Smooth muscle cell (in vitro differentiated cells): ENCODE data around the gene PHACTR3. TPM values are rescaled to one million over a fixed set of nuclear protein-coding genes. Genes with fewer than 3 reads are reported as not detected.

ENCODE experiments used
- DNase-seq: peaks from one replicate; lab custom pipeline; 2025; ENCODE audit not compliant: unreplicated experiment; lab: John Stamatoyannopoulos, UW
- H2AFZ ChIP-seq: fragments of 200-600 bp; sonication (generic); 2 replicates; pipeline ENCODE4 v1.6.0; 2016; ENCODE audit warnings: antibody characterized with exemption, low read depth, mild to moderate bottlenecking
- H3F3A ChIP-seq: fragments of 200-600 bp; sonication (generic); 2 replicates; pipeline ENCODE4 v1.6.0; 2017; ENCODE audit warnings: antibody characterized with exemption, low read depth
- H3K27ac ChIP-seq: fragments of 200-600 bp; sonication (generic); 2 replicates; pipeline ENCODE4 v1.5.1; 2016; ENCODE audit warnings: low read depth, mild to moderate bottlenecking
- H3K27me3 ChIP-seq: fragments of 200-600 bp; sonication (generic); 2 replicates; pipeline ENCODE4 v1.6.1; 2016; ENCODE audit warnings: low read depth, mild to moderate bottlenecking
- H3K36me3 ChIP-seq: fragments of 200-600 bp; sonication (generic); 2 replicates; pipeline ENCODE4 v1.5.1; 2016; ENCODE audit warnings: low read depth
- H3K4me1 ChIP-seq: fragments of 200-600 bp; sonication (generic); 2 replicates; pipeline ENCODE4 v1.5.1; 2016; ENCODE audit warnings: low read depth
- H3K4me2 ChIP-seq: fragments of 200-600 bp; sonication (generic); 2 replicates; pipeline ENCODE4 v1.6.0; 2016; ENCODE audit warnings: mild to moderate bottlenecking
- H3K4me3 ChIP-seq: fragments of 200-600 bp; sonication (generic); 2 replicates; pipeline ENCODE4 v1.5.1; 2016; ENCODE audit warnings: mild to moderate bottlenecking
- H3K79me2 ChIP-seq: fragments of 200-600 bp; sonication (generic); 2 replicates; pipeline ENCODE4 v1.6.0; 2016; ENCODE audit warnings: low read depth, mild to moderate bottlenecking
- H3K9ac ChIP-seq: fragments of 200-600 bp; sonication (generic); 2 replicates; pipeline ENCODE4 v1.6.0; 2016; ENCODE audit warnings: low read depth
- H3K9me3 ChIP-seq: fragments of 200-600 bp; sonication (generic); replicated peaks from 2 replicates; pipeline ENCODE4 v1.5.1; 2016; ENCODE audit warnings: low read depth
- H4K20me1 ChIP-seq: fragments of 200-600 bp; sonication (generic); 2 replicates; pipeline ENCODE4 v1.6.0; 2016; ENCODE audit warnings: low read depth
- WGBS: methylation state at CpG from one replicate; pipeline ENCODE4 v1.1.7; 2016; ENCODE audit warnings: low lambda C conversion rate; 5-methylcytosine and 5-hydroxymethylcytosine counted together
- polyA plus RNA-seq: library from polyadenylated mRNA; unstranded; fragments of >200 nt; fragmentation: Nextera tagmentation; extraction: Ambion mirVana; gene quantifications from 2 replicates; pipeline ENCODE4 v1.2.1, GENCODE V29; 2016
- total RNA-seq: library from RNA; depleted of rRNA; stranded (reverse); fragments of >200 nt; gene quantifications from 2 replicates; pipeline ENCODE4 v1.2.3, GENCODE V29; 2014
- TF ChIP-seq, protein P1 (sequence below): fragments of 200-600 bp; sonication (generic); IDR thresholded peaks from 2 replicates; pipeline ENCODE4 v1.5.1; 2017; ENCODE audit warnings: borderline replicate concordance, mild to moderate bottlenecking, antibody characterized with exemption; ENCODE audit not compliant: insufficient read depth, poor library complexity, severe bottlenecking

Gene PHACTR3
- total and polyA plus RNA-seq, 2 experiments from 2014 or later, result 0.76 to 2.6 TPM

DNA sequence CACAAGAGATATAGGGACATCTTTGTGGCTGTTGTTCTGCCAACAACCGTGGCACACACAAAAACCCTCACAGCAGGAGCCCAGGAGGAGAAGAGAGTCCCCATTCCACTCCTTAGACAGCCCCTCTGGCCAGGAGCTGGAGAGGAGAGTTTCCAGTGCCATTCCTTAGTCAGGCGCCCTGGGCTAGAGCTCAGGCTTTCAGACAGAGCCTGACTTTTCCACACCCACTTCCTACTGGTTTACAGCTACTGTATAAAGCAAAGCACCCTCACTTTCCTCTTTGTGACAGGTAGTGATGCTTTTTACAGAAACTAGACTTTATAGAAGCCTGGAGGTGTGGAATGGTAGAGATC lies 183.2 kb downstream of the PHACTR3 start:
- Histone ChIP-seq H3K36me3 (no peaks in the 10 kb centered on the region), H3K4me2 (no peak overlapping the region), H3K4me1 (no peaks in the 10 kb centered on the region), H3K9me3 (peaks cover 3% of the 10 kb centered on the region), H3K9ac (no peak overlapping the region), H3K27me3 (no peaks in the 10 kb centered on the region), H3K27ac (no peak overlapping the region), H2AFZ (no peak overlapping the region), H3K4me3 (no peak overlapping the region), H3F3A (no peaks in the 10 kb centered on the region), H3K79me2 (no peaks in the 10 kb centered on the region), H4K20me1 (no peaks in the 10 kb centered on the region)
- no peak for DNase-seq
- WGBS, result 49% methylated on average over 2 of the region's 2 CpGs
- TF ChIP-seq, protein P1, sequence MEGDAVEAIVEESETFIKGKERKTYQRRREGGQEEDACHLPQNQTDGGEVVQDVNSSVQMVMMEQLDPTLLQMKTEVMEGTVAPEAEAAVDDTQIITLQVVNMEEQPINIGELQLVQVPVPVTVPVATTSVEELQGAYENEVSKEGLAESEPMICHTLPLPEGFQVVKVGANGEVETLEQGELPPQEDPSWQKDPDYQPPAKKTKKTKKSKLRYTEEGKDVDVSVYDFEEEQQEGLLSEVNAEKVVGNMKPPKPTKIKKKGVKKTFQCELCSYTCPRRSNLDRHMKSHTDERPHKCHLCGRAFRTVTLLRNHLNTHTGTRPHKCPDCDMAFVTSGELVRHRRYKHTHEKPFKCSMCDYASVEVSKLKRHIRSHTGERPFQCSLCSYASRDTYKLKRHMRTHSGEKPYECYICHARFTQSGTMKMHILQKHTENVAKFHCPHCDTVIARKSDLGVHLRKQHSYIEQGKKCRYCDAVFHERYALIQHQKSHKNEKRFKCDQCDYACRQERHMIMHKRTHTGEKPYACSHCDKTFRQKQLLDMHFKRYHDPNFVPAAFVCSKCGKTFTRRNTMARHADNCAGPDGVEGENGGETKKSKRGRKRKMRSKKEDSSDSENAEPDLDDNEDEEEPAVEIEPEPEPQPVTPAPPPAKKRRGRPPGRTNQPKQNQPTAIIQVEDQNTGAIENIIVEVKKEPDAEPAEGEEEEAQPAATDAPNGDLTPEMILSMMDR, result no peak

DNA sequence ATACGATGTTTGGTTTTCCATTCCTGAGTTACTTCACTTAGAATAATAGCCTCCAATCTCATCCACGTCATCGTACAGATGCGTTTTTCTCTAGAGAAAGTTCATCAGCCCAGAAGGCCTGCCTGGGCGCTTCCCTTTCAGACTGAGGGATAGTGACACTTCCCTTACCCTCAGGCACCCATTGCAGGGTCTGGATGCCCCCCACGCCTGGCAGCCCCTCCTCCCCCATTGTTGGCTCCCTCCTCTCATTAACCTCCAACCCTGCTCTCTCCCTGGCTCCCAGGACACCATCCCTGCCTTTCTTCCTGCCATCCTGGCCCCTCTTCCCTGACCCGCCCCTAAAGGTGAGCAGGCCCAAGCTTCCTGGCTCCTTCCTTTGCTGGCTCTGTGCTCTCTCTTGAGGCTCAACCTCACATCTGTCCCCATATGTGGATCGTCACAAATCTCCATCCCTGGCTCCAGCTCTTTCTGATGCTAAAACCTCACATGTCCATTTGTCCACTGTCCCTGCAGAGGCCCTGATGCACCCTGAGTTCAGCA lies 183.9 kb downstream of the PHACTR3 start:
- no peak for DNase-seq
- H3K27me3 ChIP-seq, result no peaks in the 10 kb centered on the region
- H3K4me2 ChIP-seq, result no peak overlapping the region
- H3K9me3 ChIP-seq, result peaks cover 6% of the 10 kb centered on the region
- no peak overlapping the region for H3K9ac ChIP-seq
- no peak overlapping the region for H3K4me3 ChIP-seq
- no peak overlapping the region for H2AFZ ChIP-seq
- no peaks in the 10 kb centered on the region for H4K20me1 ChIP-seq
- H3K36me3 ChIP-seq, result no peaks in the 10 kb centered on the region
- WGBS, result 63% methylated on average over 8 of the region's 8 CpGs
- H3K27ac ChIP-seq, result no peak overlapping the region
- H3K4me1 ChIP-seq, result no peaks in the 10 kb centered on the region
- no peaks in the 10 kb centered on the region for H3F3A ChIP-seq
- TF ChIP-seq, protein P1, result no peak
- H3K79me2 ChIP-seq, result no peaks in the 10 kb centered on the region

DNA sequence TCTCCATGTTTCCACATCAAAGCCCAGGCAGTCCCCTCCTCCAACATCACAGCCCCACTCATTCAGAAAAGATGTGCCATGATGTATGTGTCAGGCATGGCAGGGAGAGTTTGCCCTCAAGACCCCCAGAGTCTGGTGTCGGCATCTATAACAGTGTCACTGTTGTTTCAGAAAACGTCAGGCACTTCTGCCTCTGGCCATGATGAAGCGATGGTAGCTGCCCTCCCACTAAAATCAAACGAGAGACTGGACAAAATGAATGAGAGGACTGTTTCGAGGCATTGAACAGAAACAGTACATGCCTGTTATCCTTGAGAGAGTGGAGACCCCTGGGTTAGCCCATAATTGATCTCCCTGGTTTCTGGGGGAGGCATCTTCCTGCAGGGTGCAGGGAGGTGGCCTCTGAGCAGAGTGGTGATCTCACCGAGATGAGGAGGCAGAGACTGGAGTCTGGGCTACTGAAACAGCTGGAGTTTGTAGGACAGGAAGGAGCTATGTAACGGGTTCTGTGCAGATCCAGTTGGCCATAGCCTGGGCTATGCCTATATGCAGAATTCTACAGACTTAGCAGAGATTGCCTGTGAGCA lies 184.6 kb downstream of the PHACTR3 start:
- Histone ChIP-seq H2AFZ (no peak overlapping the region), H3K27me3 (no peaks in the 10 kb centered on the region), H3F3A (no peaks in the 10 kb centered on the region), H3K9ac (no peak overlapping the region), H3K4me3 (no peak overlapping the region), H3K27ac (no peak overlapping the region), H3K4me2 (no peak overlapping the region), H3K79me2 (no peaks in the 10 kb centered on the region), H3K4me1 (no peaks in the 10 kb centered on the region), H3K9me3 (peaks cover 6% of the 10 kb centered on the region), H4K20me1 (no peaks in the 10 kb centered on the region), H3K36me3 (no peaks in the 10 kb centered on the region)
- DNase-seq, result no peak
- TF ChIP-seq, protein P1, result no peak
- 75% methylated on average over 7 of the region's 7 CpGs for WGBS

DNA sequence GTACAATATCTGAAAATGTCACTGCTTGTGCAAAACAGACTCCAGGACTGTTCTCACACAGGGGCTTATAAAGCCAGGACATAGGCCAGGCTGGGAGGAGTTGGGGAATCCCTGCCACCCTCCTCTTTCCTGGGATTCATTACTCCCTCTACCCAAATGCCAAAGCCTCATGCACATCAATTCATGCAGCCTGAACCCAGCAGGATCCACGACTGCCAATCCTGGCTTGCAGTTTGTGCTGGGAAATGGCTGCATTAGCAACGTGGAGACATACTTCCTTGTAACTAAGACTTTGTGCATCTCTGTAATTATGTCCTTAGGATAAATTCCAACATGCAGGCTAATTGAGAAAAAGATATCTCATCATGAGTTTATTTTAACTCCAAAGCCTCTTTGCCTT lies 185.3 kb downstream of the PHACTR3 start:
- TF ChIP-seq, protein P1, result no peak
- Histone ChIP-seq H2AFZ (no peak overlapping the region), H3K4me1 (no peaks in the 10 kb centered on the region), H3K4me3 (no peak overlapping the region), H3K27ac (no peak overlapping the region), H3K27me3 (no peaks in the 10 kb centered on the region), H3K79me2 (no peaks in the 10 kb centered on the region), H3K9me3 (peaks cover 6% of the 10 kb centered on the region), H4K20me1 (no peaks in the 10 kb centered on the region), H3K4me2 (no peak overlapping the region), H3K36me3 (no peaks in the 10 kb centered on the region), H3K9ac (no peak overlapping the region), H3F3A (no peaks in the 10 kb centered on the region)
- no peak for DNase-seq
- 34% methylated on average over 2 of the region's 2 CpGs for WGBS
